NCI-H187 treated with DMSO at 0.1 percent for 48 hours (cell line): ENCODE measurements around the gene SIX2.

Source experiments
- DNase-seq: peaks from one replicate; lab custom pipeline; 2025; lab: John Stamatoyannopoulos, UW

SIX2 gene

GRCh38 chr2:45000921-45001868 is 8.1 kb downstream of the SIX2 start:
- DNase-seq = no peak

GRCh38 chr2:45000341-45000901 is 8.8 kb downstream of the SIX2 start:
- DNase-seq = no peak

GRCh38 chr2:44999540-44999939 is 9.7 kb downstream of the SIX2 start:
- DNase-seq = no peak

GRCh38 chr2:44997963-44998362 is 11.3 kb downstream of the SIX2 start:
- no peak for DNase-seq

- no peak for DNase-seq
These were observed 12.9 kb downstream of the SIX2 start for GRCh38 chr2:44996356-44996755.

GRCh38 chr2:44994377-44994776 is 14.9 kb downstream of the SIX2 start:
- no peak for DNase-seq

GRCh38 chr2:44989176-44989575 is 20.1 kb downstream of the SIX2 start:
- DNase-seq = no peak

GRCh38 chr2:44983836-44984604 is 25.2 kb downstream of the SIX2 start:
- no peak for DNase-seq

- no peak for DNase-seq
These were observed 27.5 kb downstream of the SIX2 start for GRCh38 chr2:44981714-44982108.

- no peak for DNase-seq
These were observed 28.2 kb downstream of the SIX2 start for GRCh38 chr2:44980751-44981713.

GRCh38 chr2:44979581-44979980 is 29.7 kb downstream of the SIX2 start:
- no peak for DNase-seq

- DNase-seq = no peak
These were observed 33.4 kb downstream of the SIX2 start for GRCh38 chr2:44975571-44976450.

- DNase-seq = no peak
These were observed 35.1 kb downstream of the SIX2 start for GRCh38 chr2:44974064-44974715.

GRCh38 chr2:44972771-44973535 is 36.3 kb downstream of the SIX2 start:
- no peak for DNase-seq

- DNase-seq = no peak
These were observed 38.3 kb downstream of the SIX2 start for GRCh38 chr2:44970846-44971450.

- no peak for DNase-seq
These were observed 39.3 kb downstream of the SIX2 start for GRCh38 chr2:44969936-44970335.

- no peak for DNase-seq
These were observed 41.4 kb downstream of the SIX2 start for GRCh38 chr2:44967727-44968432.

GRCh38 chr2:44967056-44967455 is 42.2 kb downstream of the SIX2 start:
- no peak for DNase-seq
